ENCODE data around the gene ZNF778.

GRCh38 chr16:89243664-89244063, 26.2 kb downstream of the ZNF778 start:
- TF ChIP-seq POLR2AphosphoS5 (IDR thresholded peaks at IDR 0.05; ENCODE audit: low read length) (no peak), RAD21 (IDR thresholded peaks at IDR 0.05; ENCODE audit: insufficient read depth, low read depth, low read length) (no peak), YY1 (IDR thresholded peaks at IDR 0.05; ENCODE audit: low read depth, low read length) (no peak), CTCF (IDR thresholded peaks at IDR 0.05 in 2 of 3, conservative IDR thresholded peaks at IDR 0.05 in 1 of 3; ENCODE audit: control insufficient read depth in 2 of 3, extremely low read depth in 1 of 3, insufficient read depth in 1 of 3, low read depth in 3 of 3, low read length in 3 of 3) (no peak), POLR2A (IDR thresholded peaks at IDR 0.05; ENCODE audit: low read depth, low read length) (no peak), STAT1 (conservative IDR thresholded peaks at IDR 0.05) (no peak), EGR1 (IDR thresholded peaks at IDR 0.05; ENCODE audit: borderline replicate concordance in 1 of 2, low read depth in 2 of 2, low read length in 2 of 2) (no peak), EP300 (IDR thresholded peaks at IDR 0.05; ENCODE audit: borderline replicate concordance in 1 of 2, control insufficient read depth in 1 of 2, low read depth in 2 of 2, low read length in 2 of 2) (no peak), CBX5 (IDR thresholded peaks at IDR 0.05; ENCODE audit: low read depth) (no peak), NFYB (IDR thresholded peaks at IDR 0.05; ENCODE audit: insufficient read depth, low read depth, low read length) (no peak), SREBF2 (IDR thresholded peaks at IDR 0.05; ENCODE audit: low read length) (no peak), BRCA1 (IDR thresholded peaks at IDR 0.05; ENCODE audit: low read depth, low read length) (no peak)
- TF ChIP-seq, protein P1, sequence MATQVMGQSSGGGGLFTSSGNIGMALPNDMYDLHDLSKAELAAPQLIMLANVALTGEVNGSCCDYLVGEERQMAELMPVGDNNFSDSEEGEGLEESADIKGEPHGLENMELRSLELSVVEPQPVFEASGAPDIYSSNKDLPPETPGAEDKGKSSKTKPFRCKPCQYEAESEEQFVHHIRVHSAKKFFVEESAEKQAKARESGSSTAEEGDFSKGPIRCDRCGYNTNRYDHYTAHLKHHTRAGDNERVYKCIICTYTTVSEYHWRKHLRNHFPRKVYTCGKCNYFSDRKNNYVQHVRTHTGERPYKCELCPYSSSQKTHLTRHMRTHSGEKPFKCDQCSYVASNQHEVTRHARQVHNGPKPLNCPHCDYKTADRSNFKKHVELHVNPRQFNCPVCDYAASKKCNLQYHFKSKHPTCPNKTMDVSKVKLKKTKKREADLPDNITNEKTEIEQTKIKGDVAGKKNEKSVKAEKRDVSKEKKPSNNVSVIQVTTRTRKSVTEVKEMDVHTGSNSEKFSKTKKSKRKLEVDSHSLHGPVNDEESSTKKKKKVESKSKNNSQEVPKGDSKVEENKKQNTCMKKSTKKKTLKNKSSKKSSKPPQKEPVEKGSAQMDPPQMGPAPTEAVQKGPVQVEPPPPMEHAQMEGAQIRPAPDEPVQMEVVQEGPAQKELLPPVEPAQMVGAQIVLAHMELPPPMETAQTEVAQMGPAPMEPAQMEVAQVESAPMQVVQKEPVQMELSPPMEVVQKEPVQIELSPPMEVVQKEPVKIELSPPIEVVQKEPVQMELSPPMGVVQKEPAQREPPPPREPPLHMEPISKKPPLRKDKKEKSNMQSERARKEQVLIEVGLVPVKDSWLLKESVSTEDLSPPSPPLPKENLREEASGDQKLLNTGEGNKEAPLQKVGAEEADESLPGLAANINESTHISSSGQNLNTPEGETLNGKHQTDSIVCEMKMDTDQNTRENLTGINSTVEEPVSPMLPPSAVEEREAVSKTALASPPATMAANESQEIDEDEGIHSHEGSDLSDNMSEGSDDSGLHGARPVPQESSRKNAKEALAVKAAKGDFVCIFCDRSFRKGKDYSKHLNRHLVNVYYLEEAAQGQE (IDR thresholded peaks at IDR 0.05; ENCODE audit: low read depth, low read length) = no peak

All from GM12878 (cell line).